Stimulated activated CD4-positive, alpha-beta T cell treated with anti-CD3 and anti-CD28 coated beads, Interleukin-15, amount 100 ng/mL, for 24 hours (primary cell): ENCODE data around the gene IFT22.
"Not testable (repeated sequence)": the region's sequence is repeated elsewhere in the genome, so short reads cannot be mapped to it uniquely, and the experiment has no call there.

Experiments used
- DNase-seq: peaks from one replicate; pipeline ENCODE4 v3.0.0-alpha.2; 2020

IFT22 gene

GRCh38 chr7:101308245-101309085 lies 13.1 kb downstream of the IFT22 start:
- DNase-seq = peak; percentile 73

- no peak for DNase-seq
These were observed 15.3 kb downstream of the IFT22 start for GRCh38 chr7:101306307-101306706.

GRCh38 chr7:101303102-101303701 lies 18.4 kb downstream of the IFT22 start:
- no peak for DNase-seq

GRCh38 chr7:101302641-101303101 lies 18.9 kb downstream of the IFT22 start:
- DNase-seq = no peak

- DNase-seq = no peak
These were observed 20.9 kb downstream of the IFT22 start for GRCh38 chr7:101300465-101301376.

- DNase-seq = no peak
These were observed 21.8 kb downstream of the IFT22 start for GRCh38 chr7:101299511-101300464.

- no peak for DNase-seq
These were observed 26.8 kb downstream of the IFT22 start for GRCh38 chr7:101294832-101295121.

- DNase-seq = no peak
These were observed 27.4 kb downstream of the IFT22 start for GRCh38 chr7:101294039-101294831.

GRCh38 chr7:101293069-101294021 lies 28.3 kb downstream of the IFT22 start:
- DNase-seq = not testable (repeated sequence)

GRCh38 chr7:101292566-101292965 lies 29.0 kb downstream of the IFT22 start:
- not testable (repeated sequence) for DNase-seq

GRCh38 chr7:101290186-101291037 lies 31.2 kb downstream of the IFT22 start:
- peak; percentile 72 for DNase-seq

- not testable (repeated sequence) for DNase-seq
These were observed 31.9 kb downstream of the IFT22 start for GRCh38 chr7:101289687-101290086.

GRCh38 chr7:101288439-101288838 lies 33.2 kb downstream of the IFT22 start:
- no peak for DNase-seq

- no peak for DNase-seq
These were observed 34.6 kb downstream of the IFT22 start for GRCh38 chr7:101287032-101287431.

GRCh38 chr7:101285880-101286279 lies 35.7 kb downstream of the IFT22 start:
- DNase-seq = not testable (repeated sequence)

GRCh38 chr7:101285171-101285570 lies 36.4 kb downstream of the IFT22 start:
- DNase-seq = no peak

GRCh38 chr7:101280912-101281311 lies 40.7 kb downstream of the IFT22 start:
- not testable (repeated sequence) for DNase-seq

- DNase-seq = no peak
These were observed 42.9 kb downstream of the IFT22 start for GRCh38 chr7:101278461-101279292.
